ENCODE data around the gene VIT. TPM values are rescaled to one million over a fixed set of nuclear protein-coding genes. Genes with fewer than 3 reads are reported as not detected.

The VIT gene
- polyA plus RNA-seq, 1 experiment: not detected

GRCh38 chr2:36785179-36785795, 88.8 kb downstream of the VIT start:
- POLR2A ChIA-PET: no interaction called here
- TF ChIP-seq CTCF (IDR thresholded peaks at IDR 0.05; ENCODE audit: low read depth, low read length): peak; percentile 99
- Histone ChIP-seq H3K27me3 (ENCODE audit: control insufficient read depth, insufficient read depth, low read length) (peaks cover 33% of the 10 kb centered on the region), H3K9me3 (ENCODE audit: control insufficient read depth, insufficient read depth, low read length) (no peaks in the 10 kb centered on the region), H3K27ac (ENCODE audit: low read depth, low read length) (no peak overlapping the region), H3K4me3 (ENCODE audit: low read depth, low read length) (no peak overlapping the region)
- DNase-seq (ENCODE audit: low read depth, low spot score): peak; percentile 27
- CTCF ChIA-PET: interaction anchor here (0.6 to 4.0 kb wide), 55 partner anchors 9 to 1322 kb away, joined by 3 to 67 read pairs (median 3); partner anchors contain the start of gene VIT

- Histone ChIP-seq H3K27me3 (ENCODE audit: control insufficient read depth, insufficient read depth, low read length) (peaks cover 42% of the 10 kb centered on the region), H3K9me3 (ENCODE audit: control insufficient read depth, insufficient read depth, low read length) (no peaks in the 10 kb centered on the region), H3K27ac (ENCODE audit: low read depth, low read length) (no peak overlapping the region), H3K4me3 (ENCODE audit: low read depth, low read length) (no peak overlapping the region)
- ChIA-PET POLR2A (no interaction called here), CTCF (interaction anchor here (1.2 to 1.5 kb wide), 2 partner anchors 9 to 11 kb away, joined by 4 to 7 read pairs; no protein-coding TSS in a partner anchor)
- DNase-seq (ENCODE audit: low read depth, low spot score): no peak
- TF ChIP-seq CTCF (IDR thresholded peaks at IDR 0.05; ENCODE audit: low read depth, low read length): no peak
These were observed 92.8 kb downstream of the VIT start for GRCh38 chr2:36789181-36789804.

- peaks cover 32% of the 10 kb centered on the region for H3K27me3 ChIP-seq (ENCODE audit: control insufficient read depth, insufficient read depth, low read length)
- no peak for DNase-seq (ENCODE audit: low read depth, low spot score)
- ChIA-PET POLR2A (no interaction called here), CTCF (interaction anchor here (6.2 kb wide), 1 partner anchor 8 kb away, joined by 67 read pairs; no protein-coding TSS in a partner anchor)
- no peaks in the 10 kb centered on the region for H3K9me3 ChIP-seq (ENCODE audit: control insufficient read depth, insufficient read depth, low read length)
- H3K27ac ChIP-seq (ENCODE audit: low read depth, low read length): no peak overlapping the region
- no peak for TF ChIP-seq CTCF (IDR thresholded peaks at IDR 0.05; ENCODE audit: low read depth, low read length)
- H3K4me3 ChIP-seq (ENCODE audit: low read depth, low read length): no peak overlapping the region
These were observed 96.4 kb downstream of the VIT start for GRCh38 chr2:36792951-36793350.

GRCh38 chr2:36797324-36798070, 101.0 kb downstream of the VIT start:
- Histone ChIP-seq H3K27ac (ENCODE audit: low read depth, low read length) (no peak overlapping the region), H3K27me3 (ENCODE audit: control insufficient read depth, insufficient read depth, low read length) (peaks cover 13% of the 10 kb centered on the region), H3K9me3 (ENCODE audit: control insufficient read depth, insufficient read depth, low read length) (no peaks in the 10 kb centered on the region), H3K4me3 (ENCODE audit: low read depth, low read length) (no peak overlapping the region)
- CTCF ChIA-PET: interaction anchor here (6.2 kb wide), 1 partner anchor 13 kb away, joined by 67 read pairs; no protein-coding TSS in a partner anchor
- POLR2A ChIA-PET: no interaction called here
- TF ChIP-seq CTCF (IDR thresholded peaks at IDR 0.05; ENCODE audit: low read depth, low read length): no peak
- no peak for DNase-seq (ENCODE audit: low read depth, low spot score)

Measured in AG04450 (cell line).